Activated CD4-positive, alpha-beta T cell treated with anti-CD3 and anti-CD28 coated beads, Interleukin-2, amount 50 U/mL, for 24 hours (primary cell): Measurements from ENCODE around the gene PLA2G5.

Experiments
- DNase-seq, 2 donors: peaks; one replicate each; pipeline ENCODE4 v3.0.0-alpha.2; 2020; ENCODE audit warnings: low read depth in 1 of 2, low spot score in 1 of 2

Gene PLA2G5

GRCh38 chr1:20063861-20064292 lies 6.1 kb upstream of the PLA2G5 start:
- no peak for DNase-seq

- DNase-seq, result no peak
Observed at GRCh38 chr1:20068722-20069121, 1.3 kb upstream of the PLA2G5 start.

GRCh38 chr1:20070357-20070756 lies 363 bp downstream of the PLA2G5 start:
- no peak for DNase-seq

GRCh38 chr1:20071416-20071815 lies 1.4 kb downstream of the PLA2G5 start:
- DNase-seq, result no peak

GRCh38 chr1:20072771-20073170 lies 2.8 kb downstream of the PLA2G5 start:
- DNase-seq, result no peak

- no peak for DNase-seq
Observed at GRCh38 chr1:20073256-20073655, 3.3 kb downstream of the PLA2G5 start.

GRCh38 chr1:20074055-20074724 lies 4.2 kb downstream of the PLA2G5 start:
- no peak for DNase-seq

- no peak for DNase-seq
Observed at GRCh38 chr1:20074725-20075171, 4.8 kb downstream of the PLA2G5 start.

GRCh38 chr1:20075345-20075744 lies 5.4 kb downstream of the PLA2G5 start:
- DNase-seq, result no peak

GRCh38 chr1:20076223-20076622 lies 6.2 kb downstream of the PLA2G5 start:
- no peak for DNase-seq

- DNase-seq, result no peak
Observed at GRCh38 chr1:20076710-20077461, 6.9 kb downstream of the PLA2G5 start.

- DNase-seq, result no peak
Observed at GRCh38 chr1:20078171-20078651, 8.2 kb downstream of the PLA2G5 start.

- DNase-seq, result no peak
Observed at GRCh38 chr1:20078711-20079110, 8.7 kb downstream of the PLA2G5 start.

- no peak for DNase-seq
Observed at GRCh38 chr1:20079661-20080305, 9.8 kb downstream of the PLA2G5 start.

GRCh38 chr1:20080441-20081352 lies 10.7 kb downstream of the PLA2G5 start:
- no peak for DNase-seq

- DNase-seq, result no peak
Observed at GRCh38 chr1:20081353-20081810, 11.4 kb downstream of the PLA2G5 start.

GRCh38 chr1:20082772-20083171 lies 12.8 kb downstream of the PLA2G5 start:
- no peak for DNase-seq

- no peak for DNase-seq
Observed at GRCh38 chr1:20083178-20083944, 13.4 kb downstream of the PLA2G5 start.

GRCh38 chr1:20086800-20087199 lies 16.8 kb downstream of the PLA2G5 start:
- no peak for DNase-seq

- DNase-seq, result no peak
Observed at GRCh38 chr1:20087668-20088067, 17.7 kb downstream of the PLA2G5 start.
